Muscle layer of colon (tissue), 2 donors: ENCODE measurements around the gene CC2D1A.

ENCODE experiments used
- H3K27ac ChIP-seq: one replicate; pipeline ENCODE4 v1.7.0; 2013; ENCODE audit warnings: low read depth, mild to moderate bottlenecking, low read length, moderate library complexity
- H3K27me3 ChIP-seq, 2 donors: one replicate each; pipeline ENCODE4 v1.7.0; 2013; ENCODE audit warnings: low read length in 2 of 2, mild to moderate bottlenecking in 2 of 2; ENCODE audit not compliant: insufficient read depth in 2 of 2, control insufficient read depth in 1 of 2
- H3K36me3 ChIP-seq: one replicate; pipeline ENCODE4 v1.7.0; 2013; ENCODE audit warnings: mild to moderate bottlenecking, low read length; ENCODE audit not compliant: insufficient read depth
- H3K4me1 ChIP-seq: one replicate; pipeline ENCODE4 v1.7.0; 2013; ENCODE audit warnings: mild to moderate bottlenecking, low read length; ENCODE audit not compliant: insufficient read depth
- H3K4me3 ChIP-seq, 2 donors: one replicate each; pipeline ENCODE4 v1.7.0; 2013; ENCODE audit warnings: low read length in 2 of 2, low read depth in 1 of 2, mild to moderate bottlenecking in 1 of 2, moderate library complexity in 1 of 2
- H3K9ac ChIP-seq: one replicate; pipeline ENCODE4 v1.7.0; 2013; ENCODE audit warnings: low read length
- H3K9me3 ChIP-seq: one replicate; pipeline ENCODE4 v1.7.0; 2013; ENCODE audit warnings: mild to moderate bottlenecking, low read length
- donor health status: abdominal sarcoma.
- donor health status: Adenocarcinoma of cecum.

Gene CC2D1A

DNA sequence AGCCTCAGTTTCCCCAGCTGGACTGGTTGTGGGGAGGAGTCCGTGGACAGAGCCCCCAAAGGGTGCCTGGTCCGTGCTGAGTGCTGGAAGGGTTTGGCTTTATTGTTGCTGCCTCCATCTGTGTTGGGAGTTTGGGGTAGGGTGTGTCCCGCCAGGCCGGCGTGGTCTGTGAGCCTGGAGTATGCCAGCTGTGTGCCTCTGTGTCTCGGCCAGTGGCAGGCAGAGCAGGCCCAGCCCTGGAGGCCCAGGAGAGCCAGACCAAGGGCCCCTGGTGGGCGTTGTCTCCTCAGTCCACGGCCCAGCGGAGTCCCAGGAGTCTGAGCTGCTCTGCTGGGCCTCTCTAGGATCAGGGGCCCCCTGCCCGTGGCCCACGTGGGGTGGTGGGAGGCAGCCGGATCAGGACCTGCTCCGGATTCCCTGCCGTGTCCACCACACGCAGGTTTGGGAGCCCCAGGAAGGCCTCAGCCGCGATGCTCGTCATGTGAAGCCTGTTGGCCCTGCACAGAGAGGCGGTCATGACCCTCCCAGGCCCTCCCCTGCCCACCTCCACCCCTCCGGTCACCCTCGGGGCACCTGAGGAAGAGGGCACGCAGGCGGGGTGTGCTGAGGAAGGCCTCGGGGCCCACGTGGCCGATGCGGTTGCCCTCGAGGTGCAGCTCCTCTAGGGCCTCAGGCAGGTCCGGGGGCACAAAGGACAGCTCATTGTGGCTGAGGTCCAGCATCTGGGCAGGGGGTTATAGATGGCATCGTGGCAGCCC is 25.6 kb downstream of the CC2D1A start:
- H3K4me1 ChIP-seq, result no peaks in the 10 kb centered on the region
- no peaks in the 10 kb centered on the region for H3K9me3 ChIP-seq
- H3K4me3 ChIP-seq, result no peak overlapping the region
- H3K36me3 ChIP-seq, result peaks cover 7% of the 10 kb centered on the region
- H3K27me3 ChIP-seq, result peaks cover 0 to 13% of the 10 kb centered on the region in 2 donors
- no peak overlapping the region for H3K27ac ChIP-seq
- H3K9ac ChIP-seq, result no peak overlapping the region

DNA sequence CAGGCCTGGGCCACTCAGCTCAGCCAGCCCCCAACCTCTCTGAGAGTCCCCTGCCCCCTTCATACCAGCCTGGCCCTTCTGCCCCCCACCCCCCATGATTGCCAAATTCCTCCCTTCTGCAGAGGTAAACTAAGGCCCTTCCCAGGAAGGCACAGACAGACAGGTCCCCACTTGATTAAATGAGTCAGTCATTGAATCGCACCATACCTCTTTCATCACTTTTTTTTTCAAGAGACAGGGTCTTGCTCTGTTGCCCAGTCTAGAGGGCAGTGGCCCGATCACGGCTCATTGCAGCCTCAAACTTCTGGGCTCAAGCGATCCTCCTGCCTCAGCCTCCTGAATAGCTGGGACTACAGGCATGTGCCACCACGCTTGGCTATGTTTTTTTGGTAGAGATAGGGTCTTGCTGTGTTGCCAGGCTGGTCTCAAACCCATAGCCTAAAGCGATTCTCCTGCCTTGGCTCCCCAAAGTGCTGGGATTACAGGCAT is 26.2 kb downstream of the CC2D1A start:
- Histone ChIP-seq H3K9ac (no peak overlapping the region), H3K36me3 (peaks cover 1% of the 10 kb centered on the region), H3K27ac (no peak overlapping the region), H3K9me3 (no peaks in the 10 kb centered on the region), H3K4me3 (no peak overlapping the region), H3K27me3 (peaks cover 0 to 13% of the 10 kb centered on the region in 2 donors), H3K4me1 (no peaks in the 10 kb centered on the region)

DNA sequence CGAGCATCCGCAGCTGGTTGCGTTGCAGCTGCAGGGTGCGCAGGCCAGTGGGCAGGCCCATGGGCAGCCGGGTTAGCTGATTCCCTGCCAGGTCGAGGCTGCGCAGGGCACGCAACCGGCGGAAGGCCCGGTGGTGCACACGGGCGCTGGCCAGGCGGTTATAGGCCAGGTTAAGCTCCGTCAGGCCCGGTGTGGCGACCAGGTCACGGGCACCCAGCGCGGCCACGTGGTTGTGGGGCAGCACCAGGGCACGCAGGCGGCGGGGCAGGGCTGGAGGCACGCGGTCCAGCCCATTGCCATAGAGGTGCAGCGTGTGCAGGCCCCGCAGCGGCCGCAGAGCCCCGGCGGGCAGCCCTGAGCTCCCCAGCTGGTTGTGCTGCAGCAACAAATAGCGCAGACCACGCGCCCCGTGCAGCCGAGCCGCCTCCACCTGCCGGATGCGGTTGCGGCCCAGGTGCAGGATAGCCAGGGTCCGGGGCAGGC is 27.0 kb downstream of the CC2D1A start:
- no peaks in the 10 kb centered on the region for H3K4me1 ChIP-seq
- no peaks in the 10 kb centered on the region for H3K9me3 ChIP-seq
- no peak overlapping the region for H3K27ac ChIP-seq
- no peak overlapping the region for H3K9ac ChIP-seq
- H3K27me3 ChIP-seq, result peaks cover 6 to 20% of the 10 kb centered on the region in 2 donors
- no peaks in the 10 kb centered on the region for H3K36me3 ChIP-seq
- no peak overlapping the region for H3K4me3 ChIP-seq

DNA sequence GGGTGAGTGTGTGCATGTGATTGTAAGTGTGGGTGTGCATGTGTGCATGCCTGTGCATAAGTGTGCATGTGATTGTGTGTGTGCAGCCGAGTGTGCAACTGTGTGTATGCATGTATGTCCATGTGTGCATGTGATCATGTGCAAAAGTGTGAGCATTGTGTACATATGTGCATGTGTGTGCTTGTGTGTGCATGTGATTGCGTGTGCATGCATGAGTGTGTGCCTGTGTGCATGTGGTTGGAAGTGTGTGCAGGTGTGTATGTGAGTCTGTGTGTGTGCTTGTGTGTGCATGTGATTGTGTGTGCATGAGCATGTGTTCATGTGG is 28.7 kb downstream of the CC2D1A start:
- Histone ChIP-seq H3K27ac (no peak overlapping the region), H3K9ac (no peak overlapping the region), H3K9me3 (no peaks in the 10 kb centered on the region), H3K36me3 (no peaks in the 10 kb centered on the region), H3K4me1 (no peaks in the 10 kb centered on the region), H3K4me3 (no peak overlapping the region), H3K27me3 (peaks cover 6 to 30% of the 10 kb centered on the region in 2 donors)

DNA sequence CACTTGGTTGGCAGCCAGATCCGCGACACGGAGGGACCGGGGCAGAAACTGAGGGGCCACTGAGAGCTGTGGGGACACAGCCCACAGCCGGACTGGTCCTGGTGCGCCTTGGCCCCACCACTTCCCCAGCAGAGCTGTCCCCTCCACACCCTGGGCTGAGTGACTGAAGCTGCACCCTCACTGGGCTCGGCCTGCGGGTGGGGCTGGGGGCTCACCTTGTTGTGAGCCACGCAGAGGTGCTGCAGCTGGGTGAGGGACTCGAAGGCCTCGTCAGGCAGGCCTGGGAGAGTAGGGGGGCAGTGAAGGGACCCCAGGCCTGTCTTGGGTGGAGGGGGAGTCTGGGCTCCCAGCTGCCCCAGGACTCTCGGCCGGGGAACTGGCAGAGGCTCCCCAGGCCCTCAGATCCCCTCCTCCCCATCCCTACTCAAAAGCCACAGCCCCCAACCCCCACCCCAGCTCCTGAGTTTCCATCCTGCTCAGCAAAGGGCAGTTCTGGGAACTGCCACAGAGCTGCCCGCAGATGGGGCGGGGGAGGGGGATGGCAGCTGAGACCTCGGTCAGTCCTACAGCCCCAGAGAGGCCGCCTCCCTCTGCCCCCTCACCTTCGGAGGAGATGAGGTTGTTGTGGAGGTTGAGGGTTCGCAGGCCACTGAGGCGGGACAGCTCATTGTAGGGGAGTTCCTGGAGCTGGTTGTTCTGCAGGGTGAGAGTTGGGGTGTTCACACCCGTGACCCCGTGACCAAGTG is 29.9 kb downstream of the CC2D1A start:
- H3K9ac ChIP-seq, result no peak overlapping the region
- H3K27me3 ChIP-seq, result peaks cover 6 to 30% of the 10 kb centered on the region in 2 donors
- H3K27ac ChIP-seq, result no peak overlapping the region

DNA sequence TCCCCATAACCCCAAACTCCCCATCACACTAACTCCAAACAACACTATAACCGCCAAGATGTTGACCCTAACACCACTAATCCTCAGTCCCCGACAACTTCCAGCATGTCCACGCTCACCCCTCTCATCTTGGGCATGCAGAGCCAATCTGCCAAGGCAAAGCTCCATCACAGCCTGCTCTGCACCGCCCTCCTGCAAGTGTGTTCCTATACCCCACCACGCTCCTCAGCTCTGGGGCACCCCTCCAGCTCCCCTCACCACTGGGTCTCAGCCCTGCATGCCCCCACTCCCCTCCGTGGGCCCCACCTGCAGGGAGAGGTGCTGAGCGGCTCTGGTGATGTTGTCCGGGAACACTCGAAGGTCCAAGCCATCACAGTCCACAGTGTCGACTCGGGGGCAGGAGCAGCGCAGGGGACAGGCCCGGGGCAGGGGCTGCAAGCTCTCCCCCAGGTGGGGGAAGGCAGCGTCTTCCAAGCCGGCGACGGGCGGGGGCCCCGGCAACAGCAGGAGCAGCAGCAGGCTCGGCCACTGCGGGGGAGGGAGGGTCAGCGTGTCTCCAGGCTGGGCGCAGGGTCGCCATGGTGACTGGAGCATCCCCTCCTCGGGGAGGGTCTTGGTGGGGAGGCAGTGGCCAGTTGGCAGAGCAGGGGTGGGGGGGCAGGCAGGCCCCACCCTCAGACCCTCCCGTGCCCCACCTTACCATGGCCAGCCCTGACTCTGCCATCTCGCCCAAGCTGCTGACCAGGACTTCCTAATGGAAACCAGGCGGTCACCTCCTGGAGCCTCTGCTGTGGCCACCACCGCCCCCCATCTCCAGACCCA is 31.7 kb downstream of the CC2D1A start:
- Histone ChIP-seq H3K27me3 (peaks cover 6 to 30% of the 10 kb centered on the region in 2 donors), H3K4me1 (no peaks in the 10 kb centered on the region), H3K9ac (no peak overlapping the region), H3K36me3 (no peaks in the 10 kb centered on the region), H3K27ac (no peak overlapping the region), H3K4me3 (no peak overlapping the region), H3K9me3 (no peaks in the 10 kb centered on the region)

More for the DNA sequence above, 29.9 kb downstream of the CC2D1A start:
- Histone ChIP-seq H3K4me1 (no peaks in the 10 kb centered on the region), H3K4me3 (no peak overlapping the region), H3K9me3 (no peaks in the 10 kb centered on the region), H3K36me3 (no peaks in the 10 kb centered on the region)

DNA sequence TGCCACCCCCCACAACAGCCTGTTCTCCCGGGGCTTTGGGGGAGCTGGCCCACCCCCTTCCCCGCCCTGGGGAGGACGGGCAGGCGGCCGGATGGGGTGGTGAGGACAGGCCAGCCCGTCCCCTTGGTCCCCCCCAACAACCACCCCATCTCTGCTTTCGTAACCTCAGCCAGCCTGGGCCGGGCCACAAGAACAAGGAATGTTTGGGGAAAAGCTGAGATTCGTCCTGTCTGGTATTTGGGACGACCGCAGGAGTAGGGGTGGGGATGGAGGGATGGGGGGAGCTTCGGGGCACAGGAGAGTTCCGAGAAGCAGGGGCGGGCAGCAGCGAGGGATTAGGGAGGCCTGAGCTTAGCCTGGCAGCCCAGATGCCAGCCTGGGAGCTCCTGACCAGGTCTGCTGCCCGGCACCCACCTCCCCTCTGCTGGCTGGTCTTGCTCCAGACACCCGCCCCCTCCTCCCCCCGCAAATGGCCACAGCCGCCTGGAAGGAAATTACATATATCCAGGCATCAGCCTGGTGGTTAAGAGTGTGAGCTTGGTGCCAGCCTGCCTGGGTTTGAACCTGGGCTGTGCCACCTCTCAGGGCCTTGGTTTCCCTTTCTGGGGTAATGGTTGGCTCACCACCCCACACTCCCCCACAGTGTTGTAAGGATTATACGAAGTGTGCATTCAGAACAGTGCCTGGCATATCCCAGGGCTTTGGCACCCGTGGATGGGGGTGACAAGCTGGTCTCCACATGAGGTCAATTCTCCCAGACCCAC is 32.5 kb downstream of the CC2D1A start, which contains the start of gene PODNL1:
PODNL1 (minus strand) TSS at position 117 of the 764 bp plus-strand sequence. CDS start 236 bp downstream, outside the sequence.
- no peaks in the 10 kb centered on the region for H3K36me3 ChIP-seq
- no peak within 1 kb of the TSS for H3K27ac ChIP-seq
- no peak within 1 kb of the TSS for H3K9ac ChIP-seq
- H3K27me3 ChIP-seq, result peaks cover 6 to 30% of the 10 kb centered on the region in 2 donors
- H3K9me3 ChIP-seq, result no peaks in the 10 kb centered on the region
- H3K4me3 ChIP-seq, result no peak within 1 kb of the TSS
- no peaks in the 10 kb centered on the region for H3K4me1 ChIP-seq

DNA sequence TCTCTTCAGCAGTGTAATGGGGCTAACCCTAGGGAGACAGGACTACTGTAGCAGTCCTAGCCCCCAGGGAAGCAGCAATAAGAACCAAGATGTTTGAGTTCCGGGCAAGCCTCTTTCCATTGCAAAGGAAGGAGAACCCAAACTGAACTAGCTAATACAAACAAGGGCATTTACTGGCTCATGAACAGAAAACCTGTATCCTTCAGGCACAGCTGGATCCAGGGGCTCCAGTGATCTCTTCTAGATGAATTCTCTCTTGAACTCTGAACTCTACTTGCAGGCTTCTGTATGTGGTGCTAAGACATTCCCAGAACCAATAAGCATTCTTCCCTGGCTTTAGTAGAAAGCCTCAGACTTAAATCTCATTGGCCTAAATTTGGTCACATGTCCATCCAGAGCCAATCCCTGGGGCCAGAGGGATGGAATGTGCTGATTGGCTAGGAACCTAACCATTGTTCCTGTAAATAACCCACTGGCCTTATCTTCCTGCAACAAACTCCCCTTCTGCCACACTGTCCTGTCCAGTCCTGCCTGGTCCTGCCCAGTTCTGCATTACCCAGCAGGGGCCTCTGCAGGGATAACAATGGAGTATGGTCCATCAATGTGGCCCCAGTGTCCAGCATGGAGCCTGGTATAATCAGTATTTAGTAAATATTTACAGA is 36.2 kb downstream of the CC2D1A start:
- H3K9me3 ChIP-seq, result no peaks in the 10 kb centered on the region
- no peak overlapping the region for H3K4me3 ChIP-seq
- no peak overlapping the region for H3K27ac ChIP-seq
- no peaks in the 10 kb centered on the region for H3K36me3 ChIP-seq
- no peaks in the 10 kb centered on the region for H3K4me1 ChIP-seq
- peaks cover 6 to 18% of the 10 kb centered on the region in 2 donors for H3K27me3 ChIP-seq
- no peak overlapping the region for H3K9ac ChIP-seq

DNA sequence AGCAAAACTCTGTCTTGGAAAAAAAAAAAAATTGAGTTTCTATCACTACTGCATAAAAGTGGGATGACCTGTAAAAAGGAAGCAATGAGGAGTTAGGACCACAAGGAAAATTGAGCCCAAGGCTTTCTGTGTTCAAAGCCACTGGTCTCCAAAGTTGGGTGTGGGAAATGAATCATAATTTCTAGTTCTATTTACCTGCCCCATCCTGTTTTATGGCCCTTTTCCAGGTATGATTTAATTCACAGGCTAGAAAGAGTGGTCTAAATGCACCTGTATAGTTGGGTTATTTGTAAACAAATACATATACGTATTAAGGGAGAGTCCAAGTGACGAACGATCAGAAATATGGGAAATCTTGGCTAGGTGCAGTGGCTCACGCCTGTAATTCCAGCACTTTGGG is 40.4 kb downstream of the CC2D1A start:
- no peaks in the 10 kb centered on the region for H3K27me3 ChIP-seq
- H3K27ac ChIP-seq, result no peak overlapping the region
- H3K4me3 ChIP-seq, result no peak overlapping the region

DNA sequence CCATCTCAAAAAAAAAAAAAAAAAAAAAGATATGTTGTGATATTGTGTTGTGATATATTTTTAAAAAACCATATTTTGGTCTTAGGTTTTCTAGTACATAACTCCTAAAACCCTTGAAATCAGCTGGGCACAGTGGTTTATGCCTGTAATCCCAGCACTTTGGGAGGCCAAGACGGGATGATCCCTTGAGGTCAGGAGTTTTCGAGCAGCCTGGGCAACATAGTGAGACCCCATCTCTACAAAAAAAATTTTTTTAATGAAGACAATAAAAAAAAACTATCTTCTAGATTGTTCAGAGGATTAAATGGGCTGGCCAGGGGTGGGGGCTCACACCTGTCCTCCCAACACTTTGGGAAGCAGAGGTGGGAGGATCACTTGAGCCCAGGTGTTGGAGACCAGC is 45.0 kb downstream of the CC2D1A start:
- Histone ChIP-seq H3K4me1 (peaks cover 13% of the 10 kb centered on the region), H3K27ac (no peak overlapping the region), H3K4me3 (no peak overlapping the region), H3K9ac (no peak overlapping the region), H3K9me3 (no peaks in the 10 kb centered on the region), H3K27me3 (no peaks in the 10 kb centered on the region), H3K36me3 (peaks cover 9% of the 10 kb centered on the region)

More for the DNA sequence above, 40.4 kb downstream of the CC2D1A start:
- H3K9me3 ChIP-seq, result no peaks in the 10 kb centered on the region
- no peaks in the 10 kb centered on the region for H3K4me1 ChIP-seq
- no peaks in the 10 kb centered on the region for H3K36me3 ChIP-seq
- H3K9ac ChIP-seq, result no peak overlapping the region
